Mucosa of descending colon (tissue), 3 donors: ENCODE measurements around the gene LIN28B. TPM values are rescaled to one million over a fixed set of nuclear protein-coding genes. Genes with fewer than 3 reads are reported as not detected.

Experiments used
- ATAC-seq: fragments of 200-7000 bp; cut with Tn5 transposase; one replicate; pipeline ENCODE4 v1.9.1; 2020; ENCODE audit warnings: mild to moderate bottlenecking, moderate library complexity
- DNase-seq, 3 donors: peaks; one replicate each; pipeline ENCODE4 v3.0.0-alpha.2; 2020
- H3K36me3 ChIP-seq: fragments of 200-600 bp; one replicate; pipeline ENCODE4 v1.8.0; 2021; ENCODE audit warnings: low read depth, mild to moderate bottlenecking
- H3K4me1 ChIP-seq: fragments of 200-600 bp; one replicate; pipeline ENCODE4 v1.8.0; 2021; ENCODE audit warnings: low read depth, mild to moderate bottlenecking
- H3K4me3 ChIP-seq: fragments of 200-600 bp; one replicate; pipeline ENCODE4 v1.8.0; 2021; ENCODE audit warnings: mild to moderate bottlenecking
- H3K9me3 ChIP-seq: fragments of 200-600 bp; one replicate; pipeline ENCODE4 v1.8.0; 2021; ENCODE audit warnings: mild to moderate bottlenecking
- intact Hi-C, 2 donors: fragments of 100-400 bp; cut with DNase I in 1 of 2; cut with micrococcal nuclease in 1 of 2; formaldehyde crosslinking; loops; one replicate each; pipeline versions ENCODE4 v1.11.0 to v1.11.1; 2022; cut with DNase I, micrococcal nuclease
- total RNA-seq, 3 donors: library from RNA; stranded (reverse); fragmentation: NEBNext Ultra II Directional in 2 of 3; extraction: Animal tissue kit (Norgen Biotek cat#: 25700) in 2 of 3; gene quantifications; one replicate each; pipeline versions ENCODE4 v1.2.1 to v1.2.4, GENCODE V29; 2021 to 2023
- TF ChIP-seq, protein P1 (sequence below): fragments of 200-600 bp; IDR thresholded peaks from one replicate; pipeline ENCODE4 v1.8.0; 2022; ENCODE audit warnings: antibody characterized with exemption, mild to moderate bottlenecking
- donor health status: DM: no; HTN: no; CAD: no; lungs with moderate emphysema.
- donor health status: DM: no; HTN: no; CAD: no.
- donor health status: DM: no; HTN: yes; CAD: no.

The LIN28B gene
- total RNA-seq, 3 donors from 2014 or later: not detected

DNA sequence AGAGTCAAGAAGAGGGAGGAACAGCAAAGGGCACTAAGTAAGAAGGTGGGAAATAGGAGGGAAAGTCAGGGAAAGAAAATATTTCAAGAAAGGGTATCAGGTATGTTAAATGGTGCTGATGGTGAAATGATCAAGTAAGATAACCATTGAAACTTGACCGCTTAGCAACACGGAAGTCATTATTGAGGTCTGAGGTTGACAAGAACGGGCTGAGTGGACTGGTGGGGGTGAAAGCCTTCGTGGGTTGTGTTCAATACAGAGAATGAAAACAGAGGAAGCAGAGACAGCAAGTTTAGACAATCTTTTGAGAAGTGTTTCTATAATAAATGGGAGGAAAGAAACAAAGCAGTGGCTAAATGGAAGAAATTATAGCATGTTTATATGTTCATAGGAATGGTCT is 72.0 kb downstream of the LIN28B start:
- TF ChIP-seq, protein P1, sequence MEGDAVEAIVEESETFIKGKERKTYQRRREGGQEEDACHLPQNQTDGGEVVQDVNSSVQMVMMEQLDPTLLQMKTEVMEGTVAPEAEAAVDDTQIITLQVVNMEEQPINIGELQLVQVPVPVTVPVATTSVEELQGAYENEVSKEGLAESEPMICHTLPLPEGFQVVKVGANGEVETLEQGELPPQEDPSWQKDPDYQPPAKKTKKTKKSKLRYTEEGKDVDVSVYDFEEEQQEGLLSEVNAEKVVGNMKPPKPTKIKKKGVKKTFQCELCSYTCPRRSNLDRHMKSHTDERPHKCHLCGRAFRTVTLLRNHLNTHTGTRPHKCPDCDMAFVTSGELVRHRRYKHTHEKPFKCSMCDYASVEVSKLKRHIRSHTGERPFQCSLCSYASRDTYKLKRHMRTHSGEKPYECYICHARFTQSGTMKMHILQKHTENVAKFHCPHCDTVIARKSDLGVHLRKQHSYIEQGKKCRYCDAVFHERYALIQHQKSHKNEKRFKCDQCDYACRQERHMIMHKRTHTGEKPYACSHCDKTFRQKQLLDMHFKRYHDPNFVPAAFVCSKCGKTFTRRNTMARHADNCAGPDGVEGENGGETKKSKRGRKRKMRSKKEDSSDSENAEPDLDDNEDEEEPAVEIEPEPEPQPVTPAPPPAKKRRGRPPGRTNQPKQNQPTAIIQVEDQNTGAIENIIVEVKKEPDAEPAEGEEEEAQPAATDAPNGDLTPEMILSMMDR: no peak
- intact Hi-C loops: no loop called here

DNA sequence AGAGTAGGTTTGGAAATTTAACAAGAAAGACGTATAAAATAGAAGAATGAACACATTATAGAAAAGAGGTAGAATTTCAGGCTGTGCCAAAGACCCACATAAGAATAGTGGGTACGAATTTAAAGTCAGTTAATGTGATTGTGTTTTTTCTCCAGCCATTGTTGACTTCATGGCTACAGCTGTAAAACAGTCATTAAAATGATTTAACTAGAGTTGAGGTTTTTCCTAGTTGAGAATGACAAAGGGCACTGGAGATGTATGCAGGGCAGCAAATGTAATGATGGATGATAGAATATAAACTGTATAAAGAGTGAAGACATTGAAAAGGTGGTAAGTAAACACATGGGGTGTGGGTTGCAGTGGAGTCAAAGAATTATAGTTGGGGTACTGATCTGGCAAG is 72.7 kb downstream of the LIN28B start:
- TF ChIP-seq, protein P1: no peak
- DNase-seq: no peak
- Histone ChIP-seq H3K9me3 (no peaks in the 10 kb centered on the region), H3K36me3 (no peaks in the 10 kb centered on the region), H3K4me3 (no peak overlapping the region), H3K4me1 (no peaks in the 10 kb centered on the region)
- no peak for ATAC-seq
- intact Hi-C loops: no loop called here

More for the DNA sequence above, 72.0 kb downstream of the LIN28B start:
- Histone ChIP-seq H3K36me3 (no peaks in the 10 kb centered on the region), H3K9me3 (no peaks in the 10 kb centered on the region), H3K4me3 (no peak overlapping the region), H3K4me1 (no peaks in the 10 kb centered on the region)
- no peak for ATAC-seq
- DNase-seq: no peak

DNA sequence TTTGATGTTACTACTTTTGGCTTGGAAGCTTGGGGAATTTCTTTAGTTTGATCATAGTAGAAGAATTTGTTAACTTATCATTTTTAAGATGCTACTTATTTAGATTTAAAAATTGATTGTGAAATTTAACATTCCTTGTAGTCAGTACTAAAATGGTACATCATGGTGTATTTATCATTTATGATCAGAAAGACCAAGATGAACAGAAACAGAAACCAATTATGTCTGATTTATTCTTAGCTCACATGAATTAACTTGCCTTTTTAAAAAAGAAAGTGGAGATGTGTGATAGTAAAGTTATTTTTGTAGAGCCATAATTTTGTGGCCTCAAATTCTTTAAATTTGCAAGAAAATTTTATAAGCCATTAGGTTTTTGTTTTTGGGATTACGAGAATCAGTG is 77.6 kb downstream of the LIN28B start:
- H3K4me1 ChIP-seq: no peaks in the 10 kb centered on the region
- DNase-seq: no peak
- H3K36me3 ChIP-seq: no peaks in the 10 kb centered on the region
- intact Hi-C loops: no loop called here
- TF ChIP-seq, protein P1: no peak
- no peak for ATAC-seq
- no peaks in the 10 kb centered on the region for H3K9me3 ChIP-seq
- no peak overlapping the region for H3K4me3 ChIP-seq

DNA sequence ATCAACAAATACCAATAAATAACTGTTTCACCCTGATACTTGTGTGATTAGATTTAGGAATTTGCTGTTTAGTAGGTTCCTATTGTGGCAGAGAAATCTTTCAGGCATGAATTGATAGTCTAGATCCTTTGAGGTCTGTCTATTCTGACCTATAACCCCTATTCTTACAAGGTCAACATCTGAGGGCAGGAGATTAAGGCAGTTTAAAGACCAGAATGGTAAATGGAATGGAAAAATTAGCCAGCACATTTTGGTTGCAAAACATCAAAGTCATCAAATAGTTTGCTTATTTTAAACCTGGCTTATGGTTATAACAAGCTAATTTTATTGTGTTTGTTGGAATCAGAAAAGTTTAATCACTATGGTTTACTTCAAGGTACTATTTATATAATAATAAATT is 78.4 kb downstream of the LIN28B start:
- Histone ChIP-seq H3K4me1 (no peaks in the 10 kb centered on the region), H3K9me3 (no peaks in the 10 kb centered on the region), H3K36me3 (no peaks in the 10 kb centered on the region), H3K4me3 (no peak overlapping the region)
- ATAC-seq (no peak), DNase-seq (no peak)
- intact Hi-C loops: no loop called here
- TF ChIP-seq, protein P1: no peak

DNA sequence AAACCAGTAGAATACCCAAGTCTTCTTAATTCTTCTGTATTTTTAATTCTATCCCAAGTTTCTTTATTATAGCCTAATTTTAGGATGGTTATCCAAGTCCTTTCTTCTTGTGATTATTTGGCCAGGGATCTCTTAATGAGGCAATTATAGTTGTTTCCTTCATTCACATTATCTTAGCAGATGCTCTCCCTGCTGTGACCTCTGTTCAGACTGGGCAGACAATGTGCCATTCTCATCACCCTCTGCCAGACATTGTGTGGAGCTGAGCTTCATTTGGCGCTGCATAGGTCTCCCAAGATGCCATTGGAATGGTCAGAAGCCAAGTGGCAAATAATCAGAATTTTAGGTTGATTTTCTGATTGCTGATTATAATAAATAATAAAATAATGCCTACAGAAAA is 79.4 kb downstream of the LIN28B start:
- TF ChIP-seq, protein P1: no peak
- intact Hi-C loops: no loop called here

DNA sequence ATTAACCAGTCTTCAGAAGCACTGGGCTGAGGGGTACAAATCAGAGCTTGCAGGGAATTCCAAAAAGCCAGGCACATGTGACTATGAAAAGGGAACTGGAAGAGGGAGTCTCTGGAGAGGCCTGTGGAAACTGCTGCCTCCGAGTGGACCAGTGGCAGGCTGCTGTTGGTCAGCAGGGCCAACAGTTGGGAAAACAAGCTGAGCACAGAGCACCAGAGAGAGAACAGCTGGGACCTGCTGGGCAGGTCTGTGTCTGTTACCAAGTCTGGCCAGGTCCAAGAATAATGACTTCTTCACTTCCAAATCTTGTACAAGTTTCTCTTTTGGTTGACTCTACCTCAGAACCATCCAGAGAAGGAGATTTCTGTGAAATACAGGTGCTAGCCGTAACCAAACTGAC is 81.4 kb downstream of the LIN28B start:
- H3K36me3 ChIP-seq: no peaks in the 10 kb centered on the region
- H3K9me3 ChIP-seq: no peaks in the 10 kb centered on the region
- no peaks in the 10 kb centered on the region for H3K4me1 ChIP-seq
- TF ChIP-seq, protein P1: no peak
- DNase-seq (no peak), ATAC-seq (no peak)
- no peak overlapping the region for H3K4me3 ChIP-seq
- intact Hi-C loops: no loop called here

More for the DNA sequence above, 79.4 kb downstream of the LIN28B start:
- H3K4me1 ChIP-seq: no peaks in the 10 kb centered on the region
- no peak for ATAC-seq
- no peaks in the 10 kb centered on the region for H3K9me3 ChIP-seq
- no peak overlapping the region for H3K4me3 ChIP-seq
- no peak for DNase-seq
- no peaks in the 10 kb centered on the region for H3K36me3 ChIP-seq
